HG03521 (cell line): ENCODE data around the gene AFF3.

Experiments
- ATAC-seq: cut with Tn5 transposase; IDR thresholded peaks from one replicate; pipeline ENCODE4 v1.9.1; 2021; ENCODE audit warnings: mild to moderate bottlenecking, moderate library complexity; ENCODE audit not compliant: unreplicated experiment

Gene AFF3

GRCh38 chr2:100073110-100073509, 69.3 kb downstream of the AFF3 start:
- ATAC-seq: no peak

- no peak for ATAC-seq
These were observed 69.9 kb downstream of the AFF3 start for GRCh38 chr2:100072503-100072902.

GRCh38 chr2:100071335-100072043, 70.9 kb downstream of the AFF3 start:
- ATAC-seq: no peak

- ATAC-seq: no peak
These were observed 72.3 kb downstream of the AFF3 start for GRCh38 chr2:100070078-100070477.

GRCh38 chr2:100068395-100068794, 74.0 kb downstream of the AFF3 start:
- ATAC-seq: no peak

- no peak for ATAC-seq
These were observed 74.6 kb downstream of the AFF3 start for GRCh38 chr2:100067784-100068183.

GRCh38 chr2:100066856-100067255, 75.5 kb downstream of the AFF3 start:
- no peak for ATAC-seq

GRCh38 chr2:100066246-100066645, 76.1 kb downstream of the AFF3 start:
- no peak for ATAC-seq

- no peak for ATAC-seq
These were observed 77.6 kb downstream of the AFF3 start for GRCh38 chr2:100064592-100065428.

GRCh38 chr2:100064165-100064564, 78.2 kb downstream of the AFF3 start:
- ATAC-seq: no peak

GRCh38 chr2:100063459-100063953, 78.9 kb downstream of the AFF3 start:
- ATAC-seq: no peak

- ATAC-seq: no peak
These were observed 80.1 kb downstream of the AFF3 start for GRCh38 chr2:100062336-100062735.

GRCh38 chr2:100060875-100061274, 81.5 kb downstream of the AFF3 start:
- ATAC-seq: no peak

- ATAC-seq: no peak
These were observed 82.8 kb downstream of the AFF3 start for GRCh38 chr2:100059638-100060037.

GRCh38 chr2:100057901-100058261, 84.5 kb downstream of the AFF3 start:
- ATAC-seq: no peak

- ATAC-seq: no peak
These were observed 88.0 kb downstream of the AFF3 start for GRCh38 chr2:100054426-100054825.

- ATAC-seq: no peak
These were observed 89.1 kb downstream of the AFF3 start for GRCh38 chr2:100053087-100053885.

- ATAC-seq: no peak
These were observed 89.7 kb downstream of the AFF3 start for GRCh38 chr2:100052650-100053049.

GRCh38 chr2:100051253-100051652, 91.1 kb downstream of the AFF3 start:
- ATAC-seq: no peak

GRCh38 chr2:100050685-100051084, 91.7 kb downstream of the AFF3 start:
- no peak for ATAC-seq
